ENCODE data around the gene DCLK1.

GRCh38 chr13:35987572-35988513 is 143.3 kb downstream of the DCLK1 start:
- no peak for TF ChIP-seq CTCF (IDR thresholded peaks at IDR 0.05 in 8 of 11, conservative IDR thresholded peaks at IDR 0.05 in 3 of 11)
- no peak for TF ChIP-seq POLR2A (IDR thresholded peaks at IDR 0.05)
- no peak for TF ChIP-seq POLR2AphosphoS5 (IDR thresholded peaks at IDR 0.05)

All from spleen (tissue), 7 donors.